Smooth muscle cell (in vitro differentiated cells): ENCODE data around the gene VPS33B. TPM values are rescaled to one million over a fixed set of nuclear protein-coding genes. Genes with fewer than 3 reads are reported as not detected.
A peak's percentile ranks its signal among the peaks of the same experiment; 100 is the strongest.

Source experiments
- DNase-seq: peaks from one replicate; lab custom pipeline; 2025; ENCODE audit not compliant: unreplicated experiment; lab: John Stamatoyannopoulos, UW
- H2AFZ ChIP-seq: fragments of 200-600 bp; sonication (generic); 2 replicates; pipeline ENCODE4 v1.6.0; 2016; ENCODE audit warnings: antibody characterized with exemption, low read depth, mild to moderate bottlenecking
- H3F3A ChIP-seq: fragments of 200-600 bp; sonication (generic); 2 replicates; pipeline ENCODE4 v1.6.0; 2017; ENCODE audit warnings: antibody characterized with exemption, low read depth
- H3K27ac ChIP-seq: fragments of 200-600 bp; sonication (generic); 2 replicates; pipeline ENCODE4 v1.5.1; 2016; ENCODE audit warnings: low read depth, mild to moderate bottlenecking
- H3K27me3 ChIP-seq: fragments of 200-600 bp; sonication (generic); 2 replicates; pipeline ENCODE4 v1.6.1; 2016; ENCODE audit warnings: low read depth, mild to moderate bottlenecking
- H3K36me3 ChIP-seq: fragments of 200-600 bp; sonication (generic); 2 replicates; pipeline ENCODE4 v1.5.1; 2016; ENCODE audit warnings: low read depth
- H3K4me1 ChIP-seq: fragments of 200-600 bp; sonication (generic); 2 replicates; pipeline ENCODE4 v1.5.1; 2016; ENCODE audit warnings: low read depth
- H3K4me2 ChIP-seq: fragments of 200-600 bp; sonication (generic); 2 replicates; pipeline ENCODE4 v1.6.0; 2016; ENCODE audit warnings: mild to moderate bottlenecking
- H3K4me3 ChIP-seq: fragments of 200-600 bp; sonication (generic); 2 replicates; pipeline ENCODE4 v1.5.1; 2016; ENCODE audit warnings: mild to moderate bottlenecking
- H3K79me2 ChIP-seq: fragments of 200-600 bp; sonication (generic); 2 replicates; pipeline ENCODE4 v1.6.0; 2016; ENCODE audit warnings: low read depth, mild to moderate bottlenecking
- H3K9ac ChIP-seq: fragments of 200-600 bp; sonication (generic); 2 replicates; pipeline ENCODE4 v1.6.0; 2016; ENCODE audit warnings: low read depth
- H3K9me3 ChIP-seq: fragments of 200-600 bp; sonication (generic); replicated peaks from 2 replicates; pipeline ENCODE4 v1.5.1; 2016; ENCODE audit warnings: low read depth
- H4K20me1 ChIP-seq: fragments of 200-600 bp; sonication (generic); 2 replicates; pipeline ENCODE4 v1.6.0; 2016; ENCODE audit warnings: low read depth
- WGBS: methylation state at CpG from one replicate; pipeline ENCODE4 v1.1.7; 2016; ENCODE audit warnings: low lambda C conversion rate; 5-methylcytosine and 5-hydroxymethylcytosine counted together
- polyA plus RNA-seq: library from polyadenylated mRNA; unstranded; fragments of >200 nt; fragmentation: Nextera tagmentation; extraction: Ambion mirVana; gene quantifications from 2 replicates; pipeline ENCODE4 v1.2.1, GENCODE V29; 2016
- total RNA-seq: library from RNA; depleted of rRNA; stranded (reverse); fragments of >200 nt; gene quantifications from 2 replicates; pipeline ENCODE4 v1.2.3, GENCODE V29; 2014
- TF ChIP-seq, protein P1 (sequence below): fragments of 200-600 bp; sonication (generic); IDR thresholded peaks from 2 replicates; pipeline ENCODE4 v1.5.1; 2017; ENCODE audit warnings: borderline replicate concordance, mild to moderate bottlenecking, antibody characterized with exemption; ENCODE audit not compliant: insufficient read depth, poor library complexity, severe bottlenecking

VPS33B gene
- total and polyA plus RNA-seq, 2 experiments from 2014 or later: 9.4 to 12.4 TPM

DNA sequence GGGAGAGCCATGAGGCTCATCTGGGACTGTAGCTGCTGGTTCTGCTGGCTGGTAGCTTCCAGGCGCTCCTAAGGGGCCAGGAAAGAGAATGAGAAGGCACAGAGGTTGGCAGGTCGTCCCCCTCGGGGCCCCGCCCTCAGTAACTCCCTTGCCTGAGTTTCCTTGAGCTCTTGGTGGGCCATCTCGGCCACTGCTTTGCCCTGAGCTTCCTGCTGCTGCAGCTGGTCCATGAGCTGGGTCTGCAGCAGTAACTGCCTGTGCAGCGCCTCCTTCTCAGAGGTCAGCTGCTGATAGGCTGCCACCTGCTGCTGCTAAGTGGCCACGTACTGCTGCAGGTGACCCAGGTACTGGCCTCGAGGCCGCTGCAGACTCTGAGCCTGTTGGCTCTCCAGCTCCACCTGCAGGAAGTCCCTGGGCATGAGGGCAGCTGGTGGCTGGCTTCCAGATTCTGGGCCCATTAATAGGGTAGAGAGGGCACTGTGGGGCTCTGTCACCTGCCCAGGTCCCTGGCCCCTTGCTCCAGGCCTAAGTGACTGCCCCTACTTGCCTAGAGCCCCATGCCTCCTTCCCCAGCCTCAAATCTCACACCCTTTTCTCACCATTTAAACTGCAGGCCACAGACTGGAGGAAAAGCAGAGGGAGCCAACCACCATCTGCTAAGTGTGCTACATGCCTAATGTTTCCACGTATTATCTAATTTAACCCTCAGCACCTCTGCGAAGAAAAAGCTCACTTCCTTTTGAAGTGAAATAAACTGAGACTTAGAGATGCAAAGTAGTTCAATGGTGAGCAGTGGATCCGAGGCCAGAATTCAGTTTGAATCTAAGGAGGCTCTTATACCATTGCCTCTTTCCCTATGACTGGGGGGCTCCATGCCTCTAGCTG, 10.8 kb upstream of the VPS33B start:
- Histone ChIP-seq H3K4me2 (no peak overlapping the region), H3K9ac (no peak overlapping the region), H3K9me3 (no peaks in the 10 kb centered on the region), H3K27me3 (peaks cover 21% of the 10 kb centered on the region), H3K27ac (no peak overlapping the region), H3K79me2 (no peaks in the 10 kb centered on the region), H2AFZ (no peak overlapping the region), H4K20me1 (no peaks in the 10 kb centered on the region), H3K36me3 (no peaks in the 10 kb centered on the region), H3K4me3 (no peak overlapping the region), H3F3A (no peaks in the 10 kb centered on the region), H3K4me1 (no peaks in the 10 kb centered on the region)
- TF ChIP-seq, protein P1, sequence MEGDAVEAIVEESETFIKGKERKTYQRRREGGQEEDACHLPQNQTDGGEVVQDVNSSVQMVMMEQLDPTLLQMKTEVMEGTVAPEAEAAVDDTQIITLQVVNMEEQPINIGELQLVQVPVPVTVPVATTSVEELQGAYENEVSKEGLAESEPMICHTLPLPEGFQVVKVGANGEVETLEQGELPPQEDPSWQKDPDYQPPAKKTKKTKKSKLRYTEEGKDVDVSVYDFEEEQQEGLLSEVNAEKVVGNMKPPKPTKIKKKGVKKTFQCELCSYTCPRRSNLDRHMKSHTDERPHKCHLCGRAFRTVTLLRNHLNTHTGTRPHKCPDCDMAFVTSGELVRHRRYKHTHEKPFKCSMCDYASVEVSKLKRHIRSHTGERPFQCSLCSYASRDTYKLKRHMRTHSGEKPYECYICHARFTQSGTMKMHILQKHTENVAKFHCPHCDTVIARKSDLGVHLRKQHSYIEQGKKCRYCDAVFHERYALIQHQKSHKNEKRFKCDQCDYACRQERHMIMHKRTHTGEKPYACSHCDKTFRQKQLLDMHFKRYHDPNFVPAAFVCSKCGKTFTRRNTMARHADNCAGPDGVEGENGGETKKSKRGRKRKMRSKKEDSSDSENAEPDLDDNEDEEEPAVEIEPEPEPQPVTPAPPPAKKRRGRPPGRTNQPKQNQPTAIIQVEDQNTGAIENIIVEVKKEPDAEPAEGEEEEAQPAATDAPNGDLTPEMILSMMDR: peak; percentile 50
- DNase-seq: no peak
- 41% methylated on average over 12 of the region's 12 CpGs for WGBS

DNA sequence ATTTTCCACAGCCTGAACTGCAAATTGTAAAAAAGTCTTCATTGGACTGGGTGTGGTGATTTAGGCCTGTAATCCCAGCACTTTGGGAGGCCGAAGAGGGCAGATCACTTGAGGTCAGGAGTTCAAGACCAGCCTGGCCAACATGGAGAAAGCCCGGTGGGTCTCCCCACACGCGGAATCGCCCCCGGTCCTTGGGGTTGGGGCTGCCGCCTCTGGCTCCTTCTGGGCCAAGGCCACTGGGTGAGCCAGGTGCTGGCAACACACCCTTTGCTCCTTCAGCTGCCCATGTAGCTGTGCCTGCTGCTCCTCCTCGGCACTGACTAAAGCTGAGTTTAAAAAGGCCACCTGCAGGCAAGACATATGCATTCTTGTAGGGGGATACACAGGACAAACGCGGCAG, 9.4 kb upstream of the VPS33B start:
- no peaks in the 10 kb centered on the region for H3K4me1 ChIP-seq
- H3K9me3 ChIP-seq: no peaks in the 10 kb centered on the region
- no peak overlapping the region for H3K9ac ChIP-seq
- DNase-seq: no peak
- no peak overlapping the region for H3K27ac ChIP-seq
- no peaks in the 10 kb centered on the region for H3F3A ChIP-seq
- no peaks in the 10 kb centered on the region for H3K79me2 ChIP-seq
- peaks cover 17% of the 10 kb centered on the region for H3K27me3 ChIP-seq
- no peaks in the 10 kb centered on the region for H4K20me1 ChIP-seq
- 90% methylated on average over 10 of the region's 10 CpGs for WGBS
- no peak overlapping the region for H3K4me2 ChIP-seq
- no peaks in the 10 kb centered on the region for H3K36me3 ChIP-seq
- H2AFZ ChIP-seq: no peak overlapping the region
- H3K4me3 ChIP-seq: no peak overlapping the region
- TF ChIP-seq, protein P1: no peak

DNA sequence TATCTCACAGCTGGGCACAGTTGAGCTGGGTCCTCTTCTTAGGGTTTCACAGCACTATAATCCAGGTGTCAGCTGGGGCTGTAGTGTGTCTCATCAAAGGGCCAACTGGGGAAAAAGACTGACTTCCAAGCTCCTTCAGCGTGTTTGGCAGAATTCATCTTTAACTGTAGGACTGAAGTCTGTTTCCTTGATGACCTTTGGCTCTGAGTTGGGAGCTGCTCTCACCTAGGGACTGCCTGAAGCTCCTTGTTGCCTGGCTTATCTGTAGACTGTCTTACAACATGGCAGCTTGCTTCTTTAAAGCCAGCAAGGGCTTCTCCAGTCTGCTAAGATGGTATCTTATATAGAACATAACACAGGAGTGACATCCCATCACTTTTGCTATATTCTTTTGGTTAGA, 5.3 kb upstream of the VPS33B start:
- whole genome bisulfite sequencing: 75% methylated on average over 1 of the region's 1 CpG
- Histone ChIP-seq H2AFZ (no peak overlapping the region), H3K4me2 (no peak overlapping the region), H3K4me3 (no peak overlapping the region), H3K9me3 (no peaks in the 10 kb centered on the region), H3K79me2 (no peaks in the 10 kb centered on the region), H3K27ac (no peak overlapping the region), H3F3A (no peaks in the 10 kb centered on the region), H3K27me3 (no peaks in the 10 kb centered on the region), H4K20me1 (no peaks in the 10 kb centered on the region), H3K9ac (no peak overlapping the region), H3K36me3 (no peaks in the 10 kb centered on the region), H3K4me1 (no peaks in the 10 kb centered on the region)
- DNase-seq: no peak
- TF ChIP-seq, protein P1: no peak

DNA sequence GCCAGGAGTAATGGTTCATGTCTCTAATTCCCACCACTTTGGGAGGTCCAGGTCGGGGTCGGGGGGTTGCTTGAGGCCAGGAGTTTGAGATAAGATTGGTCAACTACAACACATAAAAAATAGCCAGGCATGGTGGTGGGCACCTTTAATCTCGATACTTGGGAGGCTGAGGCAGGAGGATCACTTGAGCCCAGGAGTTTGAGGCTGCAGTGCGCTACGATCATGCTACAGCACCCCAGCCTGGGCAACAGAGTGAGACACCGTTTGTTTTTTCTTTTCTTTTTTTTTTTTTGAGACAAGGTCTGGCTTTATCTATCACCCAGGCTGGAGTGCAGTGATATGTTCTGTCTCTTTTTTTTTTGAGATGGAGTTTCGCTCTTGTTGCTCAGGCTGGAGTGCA, 1.3 kb upstream of the VPS33B start:
- DNase-seq: no peak
- Histone ChIP-seq H3F3A (no peaks in the 10 kb centered on the region), H3K9ac (no peak overlapping the region), H3K9me3 (no peaks in the 10 kb centered on the region), H3K36me3 (no peaks in the 10 kb centered on the region), H4K20me1 (no peaks in the 10 kb centered on the region), H3K4me3 (no peak overlapping the region), H3K4me1 (peaks cover 11% of the 10 kb centered on the region), H2AFZ (no peak overlapping the region), H3K27me3 (no peaks in the 10 kb centered on the region), H3K4me2 (no peak overlapping the region), H3K79me2 (peaks cover 20% of the 10 kb centered on the region), H3K27ac (no peak overlapping the region)
- WGBS: 94% methylated on average over 7 of the region's 7 CpGs
- TF ChIP-seq, protein P1: no peak
